B cell (primary cell): Measurements from ENCODE around the gene SDK1.

Experiments used
- CTCF ChIP-seq: fragments of 200-600 bp; IDR thresholded peaks from one replicate; pipeline ENCODE4 v1.8.0; 2022; ENCODE audit warnings: antibody characterized with exemption, mild to moderate bottlenecking
- EZH2 ChIP-seq: IDR thresholded peaks from 2 replicates; pipeline ENCODE4 v1.6.1; 2012; ENCODE audit warnings: borderline replicate concordance, low read depth, mild to moderate bottlenecking, moderate library complexity, low read length; ENCODE audit not compliant: insufficient read depth, poor library complexity, severe bottlenecking

- TF ChIP-seq EZH2 (no peak), CTCF (no peak)
Observed at GRCh38 chr7:3861941-3862340, 560.9 kb downstream of the SDK1 start.
